Coronary artery (tissue), 2 donors: Measurements from ENCODE around the gene SUSD5.
"Not testable (repeated sequence)": the region's sequence is repeated elsewhere in the genome, so short reads cannot be mapped to it uniquely, and the experiment has no call there.

Source experiments
- DNase-seq: peaks from one replicate; pipeline ENCODE4 v3.0.0-alpha.2; 2017; ENCODE audit warnings: low spot score
- H3K27ac ChIP-seq, 2 donors: fragments of 200-600 bp; sonication (generic); one replicate each; pipeline ENCODE4 v1.5.1; 2016 to 2019
- H3K4me3 ChIP-seq: fragments of 200-600 bp; sonication (generic); 2 replicates; pipeline ENCODE4 v1.5.1; 2016; ENCODE audit warnings: mild to moderate bottlenecking, moderate library complexity
- TF ChIP-seq, protein P1 (sequence below): fragments of 200-600 bp; sonication (generic); IDR thresholded peaks from one replicate; pipeline ENCODE4 v1.5.1; 2019; ENCODE audit warnings: antibody characterized with exemption

The SUSD5 gene

DNA sequence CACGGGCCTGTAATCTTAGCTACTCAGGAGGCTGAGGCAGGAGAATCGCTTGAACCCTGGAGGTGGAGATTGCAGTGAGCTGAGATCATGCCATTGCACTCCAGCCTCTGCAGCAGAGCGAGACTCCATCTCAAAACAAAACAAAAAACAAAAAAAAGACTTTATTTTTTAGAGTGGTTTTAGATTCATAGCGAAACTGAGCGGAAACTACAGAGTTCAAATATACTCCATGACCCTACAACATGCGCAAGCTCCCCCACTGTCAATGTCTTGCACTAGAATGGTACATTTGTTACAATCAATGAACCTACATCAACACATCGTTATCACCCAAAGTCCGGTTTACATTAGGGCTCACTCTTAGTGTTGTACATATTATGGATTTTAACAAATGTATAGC, 107.0 kb downstream of the SUSD5 start:
- no peak for DNase-seq
- TF ChIP-seq, protein P1, sequence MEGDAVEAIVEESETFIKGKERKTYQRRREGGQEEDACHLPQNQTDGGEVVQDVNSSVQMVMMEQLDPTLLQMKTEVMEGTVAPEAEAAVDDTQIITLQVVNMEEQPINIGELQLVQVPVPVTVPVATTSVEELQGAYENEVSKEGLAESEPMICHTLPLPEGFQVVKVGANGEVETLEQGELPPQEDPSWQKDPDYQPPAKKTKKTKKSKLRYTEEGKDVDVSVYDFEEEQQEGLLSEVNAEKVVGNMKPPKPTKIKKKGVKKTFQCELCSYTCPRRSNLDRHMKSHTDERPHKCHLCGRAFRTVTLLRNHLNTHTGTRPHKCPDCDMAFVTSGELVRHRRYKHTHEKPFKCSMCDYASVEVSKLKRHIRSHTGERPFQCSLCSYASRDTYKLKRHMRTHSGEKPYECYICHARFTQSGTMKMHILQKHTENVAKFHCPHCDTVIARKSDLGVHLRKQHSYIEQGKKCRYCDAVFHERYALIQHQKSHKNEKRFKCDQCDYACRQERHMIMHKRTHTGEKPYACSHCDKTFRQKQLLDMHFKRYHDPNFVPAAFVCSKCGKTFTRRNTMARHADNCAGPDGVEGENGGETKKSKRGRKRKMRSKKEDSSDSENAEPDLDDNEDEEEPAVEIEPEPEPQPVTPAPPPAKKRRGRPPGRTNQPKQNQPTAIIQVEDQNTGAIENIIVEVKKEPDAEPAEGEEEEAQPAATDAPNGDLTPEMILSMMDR = no peak

GRCh38 chr3:33106854-33107253, 111.8 kb downstream of the SUSD5 start:
- not testable (repeated sequence) for DNase-seq, H3K4me3 ChIP-seq, H3K27ac ChIP-seq

More for the DNA sequence above, 107.0 kb downstream of the SUSD5 start:
- H3K27ac ChIP-seq = no peak overlapping the region
- H3K4me3 ChIP-seq = no peak overlapping the region

GRCh38 chr3:33105341-33105948, 113.2 kb downstream of the SUSD5 start:
- Histone ChIP-seq H3K27ac (no peak overlapping the region), H3K4me3 (no peak overlapping the region)
- TF ChIP-seq, protein P1 = no peak
- no peak for DNase-seq

GRCh38 chr3:33104803-33105202, 113.8 kb downstream of the SUSD5 start:
- DNase-seq = no peak
- H3K27ac ChIP-seq = no peak overlapping the region
- no peak overlapping the region for H3K4me3 ChIP-seq
- TF ChIP-seq, protein P1 = no peak

GRCh38 chr3:33103480-33103879, 115.1 kb downstream of the SUSD5 start:
- no peak overlapping the region for H3K4me3 ChIP-seq
- DNase-seq = no peak
- H3K27ac ChIP-seq = no peak overlapping the region
- TF ChIP-seq, protein P1 = no peak

- H3K27ac ChIP-seq = no peak overlapping the region
- TF ChIP-seq, protein P1 = no peak
- no peak for DNase-seq
- no peak overlapping the region for H3K4me3 ChIP-seq
Measured at GRCh38 chr3:33103034-33103433, 115.6 kb downstream of the SUSD5 start.

DNA sequence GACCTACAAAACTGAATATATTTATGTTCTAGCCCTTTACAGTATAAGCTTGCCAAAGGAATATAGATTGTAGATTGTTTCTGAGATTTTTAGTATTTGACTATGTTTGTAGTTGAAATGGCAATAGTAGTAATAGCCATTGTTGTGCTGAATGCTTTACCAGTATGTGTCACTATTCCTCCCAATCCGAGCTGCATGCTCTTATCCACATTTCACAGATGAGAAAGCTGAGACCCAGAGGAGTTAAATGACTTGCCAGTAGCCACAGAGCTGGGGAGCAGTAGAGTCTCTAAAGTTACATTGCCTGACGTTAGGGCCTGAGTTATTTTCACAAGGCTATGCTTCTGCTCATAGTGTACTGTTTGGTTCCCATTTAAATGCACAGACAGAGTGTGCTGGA, 118.4 kb downstream of the SUSD5 start:
- TF ChIP-seq, protein P1 = no peak
- no peak overlapping the region for H3K27ac ChIP-seq
- no peak for DNase-seq
- H3K4me3 ChIP-seq = no peak overlapping the region
